LNCAP (cell line): ENCODE results near the gene HIGD2B.

Experiments used
- TF ChIP-seq, protein P1 (sequence below): fragments of 450-650 bp; IDR thresholded peaks from 2 replicates; pipeline ENCODE4 v1.5.1; 2017; ENCODE audit warnings: mild to moderate bottlenecking

Gene HIGD2B

DNA sequence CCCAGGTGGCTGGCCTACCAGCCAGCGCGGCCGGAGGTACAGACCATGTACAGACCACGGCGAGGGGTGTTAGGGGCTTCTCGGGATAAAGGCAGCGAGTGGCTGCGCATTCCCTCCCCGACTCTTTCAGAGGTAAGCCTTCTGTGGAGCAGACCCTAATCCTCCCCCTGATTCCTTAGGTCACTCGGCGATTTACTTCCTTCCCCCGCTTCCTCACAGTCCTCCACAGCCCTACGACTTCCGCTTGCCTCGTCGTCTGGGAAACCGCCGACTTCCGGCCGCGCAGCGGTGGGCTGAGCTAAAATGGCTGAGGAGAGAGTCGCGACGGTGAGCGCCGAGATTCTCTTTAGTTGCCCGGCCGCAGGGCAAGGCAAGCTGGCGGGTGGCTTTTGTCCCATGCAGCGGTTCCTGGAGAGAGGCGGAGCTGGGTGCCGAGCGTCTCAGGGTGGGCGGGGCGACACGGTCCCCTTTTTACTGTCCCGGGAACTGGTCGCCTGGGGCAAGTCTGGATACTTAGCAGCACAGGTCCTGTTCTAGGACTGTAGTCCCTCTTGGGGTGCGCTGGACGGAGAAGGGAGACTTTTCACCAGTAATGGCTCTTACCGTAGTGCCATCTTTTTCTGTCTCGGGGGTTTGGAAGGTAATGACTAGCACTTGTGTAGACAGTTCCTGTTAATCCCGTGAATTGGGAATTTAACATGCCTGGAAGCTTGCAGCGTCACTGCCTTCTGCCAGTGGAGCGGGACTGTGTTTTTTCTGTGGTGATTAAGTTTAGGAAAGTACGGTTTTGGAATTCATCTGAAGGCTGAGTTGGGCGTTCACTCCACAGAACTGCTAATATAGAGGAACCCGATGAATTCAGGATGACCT is at the start of gene HIGD2B, which contains the start of gene BBS4:
TSS of gene HIGD2B (minus strand) at position 258 of the 870 bp plus-strand sequence. CDS start 9,808 bp downstream, outside the sequence.
TSS of gene BBS4 (plus strand) at position 283 of the 870 bp plus-strand sequence. CDS start at position 304, 21 bp downstream.
- TF ChIP-seq, protein P1, sequence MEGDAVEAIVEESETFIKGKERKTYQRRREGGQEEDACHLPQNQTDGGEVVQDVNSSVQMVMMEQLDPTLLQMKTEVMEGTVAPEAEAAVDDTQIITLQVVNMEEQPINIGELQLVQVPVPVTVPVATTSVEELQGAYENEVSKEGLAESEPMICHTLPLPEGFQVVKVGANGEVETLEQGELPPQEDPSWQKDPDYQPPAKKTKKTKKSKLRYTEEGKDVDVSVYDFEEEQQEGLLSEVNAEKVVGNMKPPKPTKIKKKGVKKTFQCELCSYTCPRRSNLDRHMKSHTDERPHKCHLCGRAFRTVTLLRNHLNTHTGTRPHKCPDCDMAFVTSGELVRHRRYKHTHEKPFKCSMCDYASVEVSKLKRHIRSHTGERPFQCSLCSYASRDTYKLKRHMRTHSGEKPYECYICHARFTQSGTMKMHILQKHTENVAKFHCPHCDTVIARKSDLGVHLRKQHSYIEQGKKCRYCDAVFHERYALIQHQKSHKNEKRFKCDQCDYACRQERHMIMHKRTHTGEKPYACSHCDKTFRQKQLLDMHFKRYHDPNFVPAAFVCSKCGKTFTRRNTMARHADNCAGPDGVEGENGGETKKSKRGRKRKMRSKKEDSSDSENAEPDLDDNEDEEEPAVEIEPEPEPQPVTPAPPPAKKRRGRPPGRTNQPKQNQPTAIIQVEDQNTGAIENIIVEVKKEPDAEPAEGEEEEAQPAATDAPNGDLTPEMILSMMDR, result no peak

GRCh38 chr15:72735111-72735510 is 49.1 kb upstream of the HIGD2B start:
- TF ChIP-seq, protein P1, result no peak

DNA sequence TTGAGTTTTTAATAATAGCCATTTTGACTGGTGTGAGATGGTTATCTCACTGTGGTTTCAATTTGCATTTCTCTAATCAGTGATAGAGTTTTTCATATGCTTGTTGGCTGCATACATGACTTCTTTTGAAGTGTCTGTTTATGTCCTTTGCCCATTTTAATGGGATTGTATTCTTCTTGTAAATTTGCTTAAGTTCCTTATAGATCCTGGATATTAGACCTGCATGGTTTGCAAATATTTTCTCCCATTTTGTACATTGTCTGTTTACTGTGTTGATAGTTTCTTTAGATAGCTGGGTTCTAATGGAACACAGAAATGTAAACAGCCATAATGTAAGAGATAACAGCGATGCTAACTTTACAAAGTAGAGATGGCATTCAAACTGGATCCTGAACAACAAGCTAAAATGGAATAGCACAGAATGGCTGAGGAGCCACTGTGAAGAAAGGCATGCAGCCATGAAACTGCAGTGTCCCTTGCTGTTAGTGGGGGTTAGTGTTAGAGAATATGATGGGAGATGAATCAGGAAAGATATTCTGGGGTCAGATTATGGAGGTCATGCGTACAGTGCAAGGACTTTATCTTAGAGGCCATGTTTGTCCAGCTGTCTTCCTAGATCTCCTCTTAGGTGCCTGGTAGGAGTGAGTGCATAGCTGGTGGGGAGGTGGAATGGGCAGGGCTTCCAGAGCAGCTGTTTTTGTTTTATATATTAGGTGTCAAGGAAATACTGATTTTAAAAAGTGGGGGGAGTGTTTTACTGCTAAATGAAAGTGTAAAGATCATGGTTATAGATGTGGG is 48.2 kb upstream of the HIGD2B start:
- TF ChIP-seq, protein P1, result no peak

GRCh38 chr15:72732516-72732915 is 46.5 kb upstream of the HIGD2B start:
- TF ChIP-seq, protein P1, result no peak

DNA sequence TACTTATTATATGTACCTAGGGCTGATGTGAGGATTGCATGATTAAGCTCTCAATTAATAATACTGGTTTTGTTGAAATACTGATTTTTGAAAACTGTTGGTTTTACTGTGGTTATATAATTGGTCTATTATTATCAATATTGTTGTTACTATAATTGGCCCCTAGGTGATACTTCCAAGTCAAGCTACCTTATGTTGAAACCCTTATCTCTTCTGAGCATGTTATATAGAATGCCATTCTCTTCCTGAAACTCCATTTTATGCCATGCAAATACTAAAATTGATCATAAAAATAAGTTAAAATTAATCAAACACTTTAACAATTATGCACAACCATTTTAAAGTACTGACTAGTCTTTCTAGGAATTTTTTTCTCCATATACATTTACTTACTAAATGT is 46.1 kb upstream of the HIGD2B start:
- TF ChIP-seq, protein P1, result no peak

DNA sequence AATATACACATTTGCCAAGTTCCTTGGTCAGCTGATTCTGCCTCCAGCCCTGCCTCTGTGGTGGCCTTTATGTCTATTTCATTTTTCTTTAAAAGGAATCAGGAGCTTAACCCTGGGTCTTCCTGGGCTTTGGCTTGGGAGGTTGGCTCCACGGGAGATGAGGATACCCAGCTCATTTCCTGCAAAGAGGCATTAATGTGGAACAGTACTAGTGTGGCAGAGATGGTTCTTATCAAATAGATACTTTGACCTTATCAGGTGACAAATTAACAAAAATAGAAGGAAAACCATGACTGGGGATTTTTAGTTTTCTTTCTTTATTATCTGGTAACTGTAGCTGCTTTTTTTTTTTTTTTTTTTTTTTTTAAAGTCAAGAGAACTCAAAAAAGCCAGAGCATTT is 42.8 kb upstream of the HIGD2B start:
- TF ChIP-seq, protein P1, result no peak

DNA sequence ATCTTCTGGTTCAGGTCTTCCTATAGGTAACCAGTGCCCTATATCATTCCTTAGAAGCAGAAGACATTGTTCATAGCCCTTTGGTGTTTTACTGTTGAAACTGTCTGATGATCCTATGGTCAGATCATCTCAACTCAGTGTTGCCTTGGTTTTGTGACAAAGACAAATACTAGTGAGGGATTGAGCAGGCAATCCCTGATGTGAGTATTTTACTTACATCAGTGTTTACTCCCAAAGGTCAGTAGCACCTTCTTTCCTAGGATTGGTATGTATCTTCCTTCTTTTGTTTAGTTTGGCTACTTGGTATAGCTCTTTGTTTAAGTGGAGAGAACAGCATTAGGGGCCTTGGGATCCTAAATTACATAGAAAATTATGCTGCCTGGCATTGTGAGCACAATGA is 41.2 kb upstream of the HIGD2B start:
- TF ChIP-seq, protein P1, result no peak
